PC-9 (cell line): ENCODE results near the gene GALNT10.

Experiments
- EZH2 ChIP-seq: fragments of 200-600 bp; sonication (generic); IDR thresholded peaks from 2 replicates; pipeline ENCODE4 v1.8.0; 2017; ENCODE audit warnings: antibody characterized with exemption, low read depth
- TF ChIP-seq, protein P1 (sequence below): fragments of 200-600 bp; sonication (generic); conservative IDR thresholded peaks from 2 replicates; pipeline ENCODE4 v1.6.1; 2017; ENCODE audit warnings: mixed run types, antibody characterized with exemption, mild to moderate bottlenecking, moderate library complexity

DNA sequence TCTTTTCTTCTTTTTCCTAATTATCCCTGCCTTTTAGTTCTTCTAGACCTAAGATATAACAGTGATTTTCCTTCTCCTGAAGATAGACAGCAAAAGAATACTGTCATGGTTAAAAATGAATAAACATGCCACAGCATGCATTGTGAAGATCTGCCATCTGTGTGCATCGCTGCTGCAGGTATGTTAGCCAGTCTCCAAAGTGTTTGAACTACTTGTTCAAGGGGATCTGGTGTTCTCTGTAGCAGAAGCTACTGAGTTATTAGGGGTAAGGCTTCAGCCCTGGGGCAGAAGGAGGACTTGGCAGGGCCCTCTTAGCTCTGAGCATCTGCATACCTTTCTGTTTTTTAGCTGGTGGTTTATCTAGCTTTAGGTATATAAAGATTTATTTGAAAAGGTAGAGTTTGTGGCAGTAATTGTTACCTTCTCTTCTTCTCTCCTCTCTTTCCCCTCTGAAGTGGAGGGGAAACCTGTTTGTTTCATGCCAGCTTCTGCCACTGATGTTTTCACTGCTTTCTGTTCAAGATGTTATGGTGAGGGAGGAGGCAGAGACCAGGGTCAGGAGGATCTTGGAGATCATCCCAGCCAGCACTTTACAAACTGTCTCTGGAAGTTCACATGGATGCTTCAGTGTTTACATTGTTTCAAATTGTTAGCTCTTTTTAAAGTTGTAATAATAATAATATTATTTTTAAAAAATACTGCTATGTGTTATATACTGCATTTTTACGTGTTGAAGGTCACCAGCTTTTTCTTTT lies 25.2 kb downstream of the GALNT10 start:
- TF ChIP-seq, protein P1, sequence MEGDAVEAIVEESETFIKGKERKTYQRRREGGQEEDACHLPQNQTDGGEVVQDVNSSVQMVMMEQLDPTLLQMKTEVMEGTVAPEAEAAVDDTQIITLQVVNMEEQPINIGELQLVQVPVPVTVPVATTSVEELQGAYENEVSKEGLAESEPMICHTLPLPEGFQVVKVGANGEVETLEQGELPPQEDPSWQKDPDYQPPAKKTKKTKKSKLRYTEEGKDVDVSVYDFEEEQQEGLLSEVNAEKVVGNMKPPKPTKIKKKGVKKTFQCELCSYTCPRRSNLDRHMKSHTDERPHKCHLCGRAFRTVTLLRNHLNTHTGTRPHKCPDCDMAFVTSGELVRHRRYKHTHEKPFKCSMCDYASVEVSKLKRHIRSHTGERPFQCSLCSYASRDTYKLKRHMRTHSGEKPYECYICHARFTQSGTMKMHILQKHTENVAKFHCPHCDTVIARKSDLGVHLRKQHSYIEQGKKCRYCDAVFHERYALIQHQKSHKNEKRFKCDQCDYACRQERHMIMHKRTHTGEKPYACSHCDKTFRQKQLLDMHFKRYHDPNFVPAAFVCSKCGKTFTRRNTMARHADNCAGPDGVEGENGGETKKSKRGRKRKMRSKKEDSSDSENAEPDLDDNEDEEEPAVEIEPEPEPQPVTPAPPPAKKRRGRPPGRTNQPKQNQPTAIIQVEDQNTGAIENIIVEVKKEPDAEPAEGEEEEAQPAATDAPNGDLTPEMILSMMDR, result no peak
- no peak for TF ChIP-seq EZH2
